SW 1271 (cell line): ENCODE data around the gene LRP8.

Experiments
- DNase-seq, 2 experiments: peaks; one replicate each; lab custom pipeline; 2025; lab: John Stamatoyannopoulos, UW

LRP8 gene

GRCh38 chr1:53339736-53340635, 12.1 kb upstream of the LRP8 start:
- no peak for DNase-seq

GRCh38 chr1:53338423-53338822, 10.6 kb upstream of the LRP8 start:
- DNase-seq, result no peak

- no peak for DNase-seq
Observed at GRCh38 chr1:53337499-53337898, 9.6 kb upstream of the LRP8 start.

GRCh38 chr1:53336146-53336545, 8.3 kb upstream of the LRP8 start:
- no peak for DNase-seq

- DNase-seq, result no peak
Observed at GRCh38 chr1:53335661-53336060, 7.8 kb upstream of the LRP8 start.

GRCh38 chr1:53334781-53335180, 6.9 kb upstream of the LRP8 start:
- no peak for DNase-seq

GRCh38 chr1:53334312-53334711, 6.4 kb upstream of the LRP8 start:
- DNase-seq, result no peak

- DNase-seq, result no peak
Observed at GRCh38 chr1:53332833-53333232, 5.0 kb upstream of the LRP8 start.

- DNase-seq, result no peak
Observed at GRCh38 chr1:53332186-53332564, 4.3 kb upstream of the LRP8 start.

GRCh38 chr1:53331446-53332185, 3.7 kb upstream of the LRP8 start:
- no peak for DNase-seq

- no peak for DNase-seq
Observed at GRCh38 chr1:53330819-53331218, 2.9 kb upstream of the LRP8 start.

GRCh38 chr1:53328541-53329499, 950 bp upstream of the LRP8 start:
- no peak for DNase-seq

- no peak for DNase-seq
Observed at GRCh38 chr1:53327182-53327913, 522 bp downstream of the LRP8 start.

- DNase-seq, result peak in 1 of 2 experiments; percentile 79
Observed at GRCh38 chr1:53326598-53327181, 1.2 kb downstream of the LRP8 start.

GRCh38 chr1:53326088-53326597, 1.7 kb downstream of the LRP8 start:
- peak; percentile 78 to 90 for DNase-seq

- DNase-seq, result no peak
Observed at GRCh38 chr1:53325326-53326087, 2.4 kb downstream of the LRP8 start.

- DNase-seq, result no peak
Observed at GRCh38 chr1:53324728-53325297, 3.1 kb downstream of the LRP8 start.

GRCh38 chr1:53324321-53324720, 3.5 kb downstream of the LRP8 start:
- DNase-seq, result no peak

- no peak for DNase-seq
Observed at GRCh38 chr1:53323316-53323715, 4.6 kb downstream of the LRP8 start.
